HG03196 (cell line): ENCODE results near the gene MT1E.
"Not testable (repeated sequence)": the region's sequence is repeated elsewhere in the genome, so short reads cannot be mapped to it uniquely, and the experiment has no call there.

Source experiments
- ATAC-seq: cut with Tn5 transposase; IDR thresholded peaks from one replicate; pipeline ENCODE4 v1.9.1; 2021; ENCODE audit not compliant: unreplicated experiment

Gene MT1E

GRCh38 chr16:56625140-56625942 lies at the start of gene MT1E:
TSS of gene MT1E (plus strand) at chr16:56625781. CDS start at chr16:56625852, 71 bp downstream.
- ATAC-seq = peak; percentile 42

GRCh38 chr16:56576585-56577299 lies 48.8 kb upstream of the MT1E start:
- no peak for ATAC-seq

GRCh38 chr16:56577300-56577625 lies 48.3 kb upstream of the MT1E start:
- ATAC-seq = no peak

- ATAC-seq = no peak
Measured at GRCh38 chr16:56580391-56581048, 45.1 kb upstream of the MT1E start.

GRCh38 chr16:56582911-56583310 lies 42.7 kb upstream of the MT1E start:
- not testable (repeated sequence) for ATAC-seq

- no peak for ATAC-seq
Measured at GRCh38 chr16:56583351-56584168, 42.0 kb upstream of the MT1E start.

- ATAC-seq = no peak
Measured at GRCh38 chr16:56584276-56584675, 41.3 kb upstream of the MT1E start.

GRCh38 chr16:56588781-56589140 lies 36.8 kb upstream of the MT1E start:
- no peak for ATAC-seq

GRCh38 chr16:56589141-56590039 lies 36.2 kb upstream of the MT1E start, which contains the start of gene MT3:
TSS of gene MT3 (plus strand) at chr16:56589528. CDS start at chr16:56589591, 63 bp downstream.
- no peak for ATAC-seq

GRCh38 chr16:56591377-56592060 lies 34.1 kb upstream of the MT1E start:
- no peak for ATAC-seq

GRCh38 chr16:56593573-56594291 lies 31.8 kb upstream of the MT1E start:
- ATAC-seq = no peak

GRCh38 chr16:56594292-56594619 lies 31.3 kb upstream of the MT1E start:
- no peak for ATAC-seq

GRCh38 chr16:56600398-56600999 lies 25.1 kb upstream of the MT1E start:
- no peak for ATAC-seq

GRCh38 chr16:56601325-56601724 lies 24.3 kb upstream of the MT1E start:
- no peak for ATAC-seq

GRCh38 chr16:56603589-56603988 lies 22.0 kb upstream of the MT1E start:
- ATAC-seq = no peak

- ATAC-seq = no peak
Measured at GRCh38 chr16:56604966-56605365, 20.6 kb upstream of the MT1E start.

- ATAC-seq = no peak
Measured at GRCh38 chr16:56605475-56605874, 20.1 kb upstream of the MT1E start.

GRCh38 chr16:56606071-56606475 lies 19.5 kb upstream of the MT1E start:
- ATAC-seq = no peak
